ENCODE measurements around the gene SCUBE3. TPM values are rescaled to one million over a fixed set of nuclear protein-coding genes. Genes with fewer than 3 reads are reported as not detected.
A peak's percentile ranks its signal among the peaks of the same experiment; 100 is the strongest.

SCUBE3 gene
- total and polyA plus RNA-seq, 2 of the 13 experiments (the other 11 are each of a cell fraction or from before 2014, with no cell fraction given): not detected

GRCh38 chr6:35259194-35259947 lies 45.6 kb downstream of the SCUBE3 start, which contains the start of gene ZNF76 (continued):
- TF ChIP-seq ZNF484 (CRISPR knock-in tag; IDR thresholded peaks at IDR 0.05; ENCODE audit: borderline replicate concordance, low read depth) (peak; percentile 45; the same call in 1 of the 2 replicates), ZNF562 (CRISPR knock-in tag; IDR thresholded peaks at IDR 0.05; ENCODE audit: borderline replicate concordance) (no peak), GABPA (IDR thresholded peaks at IDR 0.05; ENCODE audit: low read depth, low read length) (peak; percentile 33; the same call in 1 of the 2 replicates), GABPA (CRISPR knock-in tag; IDR thresholded peaks at IDR 0.05; ENCODE audit: low read depth) (peak; percentile 68; the same call in 1 of the 2 replicates), ZNF329 (CRISPR knock-in tag; IDR thresholded peaks at IDR 0.05; ENCODE audit: low read depth) (0 out of 2 replicates have a peak, but pooled peaks have one; percentile 37), ZNF782 (CRISPR knock-in tag; IDR thresholded peaks at IDR 0.05; ENCODE audit: borderline replicate concordance) (peak; percentile 95), TARDBP (CRISPR knock-in tag; IDR thresholded peaks at IDR 0.05) (peak; percentile 99), ZNF513 (CRISPR knock-in tag; conservative IDR thresholded peaks at IDR 0.05) (0 out of 2 replicates have a peak, but pooled peaks have one; percentile 76), BATF2 (CRISPR knock-in tag; IDR thresholded peaks at IDR 0.05) (peak; percentile 29; the same call in 1 of the 2 replicates), NR1H2 (CRISPR knock-in tag; IDR thresholded peaks at IDR 0.05; ENCODE audit: borderline replicate concordance, low read depth) (0 out of 2 replicates have a peak, but pooled peaks have one; percentile 65), ZSCAN29 (CRISPR knock-in tag; conservative IDR thresholded peaks at IDR 0.05) (peak; percentile 94), NFIC (IDR thresholded peaks at IDR 0.05; ENCODE audit: low read length) (0 out of 2 replicates have a peak, but pooled peaks have one; percentile 67), ZFY (CRISPR knock-in tag; IDR thresholded peaks at IDR 0.05) (peak; percentile 99), NONO (IDR thresholded peaks at IDR 0.05) (no peak), NONO (CRISPR knock-in tag; conservative IDR thresholded peaks at IDR 0.05) (peak; percentile 99), FIP1L1 (IDR thresholded peaks at IDR 0.05; ENCODE audit: borderline replicate concordance, insufficient read depth, low read depth, low read length) (peak; percentile 87; the same call in 1 of the 2 replicates), YY1 (IDR thresholded peaks at IDR 0.05; ENCODE audit: insufficient read depth, insufficient replicate concordance, low read depth, low read length) (peak; percentile 93), AFF4 (CRISPR knock-in tag; IDR thresholded peaks at IDR 0.05) (0 out of 2 replicates have a peak, but pooled peaks have one; percentile 39), ZNF296 (CRISPR knock-in tag; conservative IDR thresholded peaks at IDR 0.05) (0 out of 2 replicates have a peak, but pooled peaks have one; percentile 53), ZNF670 (CRISPR knock-in tag; IDR thresholded peaks at IDR 0.05; ENCODE audit: borderline replicate concordance) (peak; percentile 99), ZNF180 (CRISPR knock-in tag; IDR thresholded peaks at IDR 0.05; ENCODE audit: borderline replicate concordance, low read depth) (peak; percentile 68; the same call in 1 of the 2 replicates), YEATS4 (CRISPR knock-in tag; IDR thresholded peaks at IDR 0.05; ENCODE audit: borderline replicate concordance) (peak; percentile 99), ZNF20 (CRISPR knock-in tag; IDR thresholded peaks at IDR 0.05) (0 out of 2 replicates have a peak, but pooled peaks have one; percentile 24)
